ENCODE results near the gene ST7. TPM values are rescaled to one million over a fixed set of nuclear protein-coding genes. Genes with fewer than 3 reads are reported as not detected.

Gene ST7
- polyA plus RNA-seq, 2 of the 4 experiments (the other 2 are of a cell fraction): 16.2 to 26.0 TPM

GRCh38 chr7:116997972-116998371 is 44.7 kb downstream of the ST7 start:
- Histone ChIP-seq H3K27ac (no peak overlapping the region), H3K4me1 (no peaks in the 10 kb centered on the region; the same call in 2 of the 3 replicates), H3K4me3 (no peak overlapping the region), H3K9me3 (no peaks in the 10 kb centered on the region), H3K4me2 (no peak overlapping the region)
- POLR2A ChIA-PET: no interaction called here
- TF ChIP-seq TFCP2L1 (CRISPR knock-in tag; IDR thresholded peaks at IDR 0.05) (no peak), HMGXB4 (CRISPR knock-in tag; IDR thresholded peaks at IDR 0.05; ENCODE audit: borderline replicate concordance) (no peak), CBX2 (IDR thresholded peaks at IDR 0.05; ENCODE audit: borderline replicate concordance, low read depth) (no peak), HES2 (IDR thresholded peaks at IDR 0.05) (no peak), HEYL (CRISPR knock-in tag; IDR thresholded peaks at IDR 0.05) (no peak), HOXB5 (CRISPR knock-in tag; IDR thresholded peaks at IDR 0.05) (no peak), RNF2 (IDR thresholded peaks at IDR 0.05; ENCODE audit: borderline replicate concordance, low read depth) (no peak), EP300 (IDR thresholded peaks at IDR 0.05) (no peak), ZNF302 (CRISPR knock-in tag; IDR thresholded peaks at IDR 0.05) (no peak), CBX8 (IDR thresholded peaks at IDR 0.05) (no peak), BCL3 (IDR thresholded peaks at IDR 0.05) (no peak), HDAC2 (IDR thresholded peaks at IDR 0.05) (no peak), E2F6 (IDR thresholded peaks at IDR 0.05; ENCODE audit: borderline replicate concordance, low read depth) (no peak), SREBF2 (IDR thresholded peaks at IDR 0.05) (no peak), PHF8 (IDR thresholded peaks at IDR 0.05; ENCODE audit: borderline replicate concordance, low read depth) (no peak), ZC3H11A (IDR thresholded peaks at IDR 0.05) (no peak), GATA3 (IDR thresholded peaks at IDR 0.05; ENCODE audit: borderline replicate concordance) (no peak), BHLHE40 (IDR thresholded peaks at IDR 0.05; ENCODE audit: low read depth, low read length) (no peak)
- DNase-seq (ENCODE audit: low read depth in 1 of 2, low spot score in 1 of 2): no peak
- CTCF ChIA-PET: interaction anchor here (6.3 kb wide), 1 partner anchor 11 kb away, joined by 58 read pairs; no protein-coding TSS in a partner anchor
- ATAC-seq: no peak
- no peak for FAIRE-seq
- WGBS (ENCODE audit: missing lambda C conversion rate): 97% methylated on average over 11 of the region's 27 CpGs

GRCh38 chr7:116998567-116999175 is 45.4 kb downstream of the ST7 start:
- no peak for TF ChIP-seq FOSL2 (IDR thresholded peaks at IDR 0.05)
- no peak for TF ChIP-seq FOSL2 (CRISPR knock-in tag; IDR thresholded peaks at IDR 0.05)
- TF ChIP-seq MAFK (IDR thresholded peaks at IDR 0.05; ENCODE audit: partially characterized antibody): no peak
- TF ChIP-seq CBX2 (IDR thresholded peaks at IDR 0.05; ENCODE audit: borderline replicate concordance, low read depth): no peak
- TF ChIP-seq FOXS1 (CRISPR knock-in tag; IDR thresholded peaks at IDR 0.05): no peak
- TF ChIP-seq SREBF2 (IDR thresholded peaks at IDR 0.05): no peak
- no peak for TF ChIP-seq EHMT2 (IDR thresholded peaks at IDR 0.05; ENCODE audit: low read depth)
- TF ChIP-seq CHD4 (IDR thresholded peaks at IDR 0.05; ENCODE audit: borderline replicate concordance): no peak
- no peak for TF ChIP-seq ZSCAN20 (CRISPR knock-in tag; IDR thresholded peaks at IDR 0.05)
- TF ChIP-seq CBX8 (IDR thresholded peaks at IDR 0.05): no peak
- no peak overlapping the region for H3K4me3 ChIP-seq
- H3K27ac ChIP-seq: peak overlapping the region in 1 of 2 experiments; percentile 18; a peak in 1 of 6 replicates
- 90% methylated on average over 2 of the region's 2 CpGs for WGBS (ENCODE audit: missing lambda C conversion rate)
- ChIA-PET CTCF (interaction anchor here (6.3 kb wide), 1 partner anchor 12 kb away, joined by 58 read pairs; no protein-coding TSS in a partner anchor), POLR2A (interaction anchor here (0.6 kb wide), 1 partner anchor 13 kb away, joined by 3 read pairs; no protein-coding TSS in a partner anchor)
- FAIRE-seq (no peak), ATAC-seq (no peak), DNase-seq (ENCODE audit: low read depth in 1 of 2, low spot score in 1 of 2) (no peak)
- no peaks in the 10 kb centered on the region for H3K9me3 ChIP-seq
- no peak overlapping the region for H3K4me2 ChIP-seq
- H3K4me1 ChIP-seq: no peaks in the 10 kb centered on the region; the same call in 2 of the 3 replicates
